Measurements from ENCODE around the gene DDX24.

- TF ChIP-seq ATF2 (CRISPR knock-in tag; IDR thresholded peaks at IDR 0.05; ENCODE audit: borderline replicate concordance, low read depth) (no peak), NFYB (CRISPR knock-in tag; conservative IDR thresholded peaks at IDR 0.05; ENCODE audit: low read depth) (no peak), MYBL2 (CRISPR knock-in tag; IDR thresholded peaks at IDR 0.05) (no peak), SOX15 (CRISPR knock-in tag; IDR thresholded peaks at IDR 0.05) (no peak)
Observed at GRCh38 chr14:94116701-94117100, 35.7 kb upstream of the DDX24 start.

All from WTC11 (cell line).